ENCODE data around the gene SNX6. TPM values are rescaled to one million over a fixed set of nuclear protein-coding genes. Genes with fewer than 3 reads are reported as not detected.

The SNX6 gene
- total and polyA plus RNA-seq, 2 donors (not counting 3 experiments of a cell fraction or from before 2014, with no cell fraction given) = 95.1 to 120 TPM

DNA sequence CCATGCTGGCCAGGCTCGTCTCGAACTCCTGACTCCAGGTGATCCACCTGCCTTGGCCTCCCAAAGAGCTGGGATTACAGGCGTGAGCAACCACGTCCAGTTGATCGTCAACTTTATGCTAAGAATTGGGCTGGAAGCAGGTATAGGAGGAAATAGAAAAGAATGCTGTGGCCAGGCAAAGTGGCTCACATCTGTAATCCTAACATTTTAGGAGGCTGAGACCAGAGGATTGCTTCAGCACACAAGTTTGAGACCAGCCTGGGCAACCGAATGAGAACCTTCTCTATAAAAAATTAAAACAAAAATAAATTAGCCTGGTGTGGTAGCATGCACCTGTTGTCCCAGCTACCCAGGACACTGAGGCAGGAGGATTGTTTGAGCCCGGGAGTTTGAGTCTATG is 37.1 kb upstream of the SNX6 start:
- H3K27me3 ChIP-seq (ENCODE audit: control insufficient read depth in 2 of 2, insufficient read depth in 2 of 2, low read length in 2 of 2) = no peaks in the 10 kb centered on the region
- no peaks in the 10 kb centered on the region for H3K9me3 ChIP-seq (replicated peaks; ENCODE audit: control insufficient read depth, insufficient read depth, low read length)
- H3K4me2 ChIP-seq (ENCODE audit: insufficient read depth, low read length) = no peak overlapping the region
- no TSS peak for BruUV-seq (replicated peaks)
- intact Hi-C loops (cut with micrococcal nuclease) (loop anchor here (5.0 kb wide), 1 partner anchor 35 kb away; the partner anchor contains the start of gene SNX6), dilution Hi-C loops (cut with MboI; ENCODE audit: extremely low pct_ligation_motif_present, low sequenced_read_pairs) (no loop called here)
- no peaks in the 10 kb centered on the region for H3K9me1 ChIP-seq (replicated peaks; ENCODE audit: control insufficient read depth, extremely low read depth, insufficient read depth, low read length)
- no peaks in the 10 kb centered on the region for H4K20me1 ChIP-seq (replicated peaks; ENCODE audit: control insufficient read depth, extremely low read depth, insufficient read depth, low read length)
- H3K79me2 ChIP-seq (ENCODE audit: control insufficient read depth, insufficient read depth, low read length) = no peaks in the 10 kb centered on the region
- no peak for DNase-seq (ENCODE audit: low read depth, low spot score)
- no peak overlapping the region for H2AFZ ChIP-seq (ENCODE audit: low read depth, low read length)
- TF ChIP-seq FOS (IDR thresholded peaks at IDR 0.05; ENCODE audit: borderline replicate concordance, insufficient read depth, low read length) = no peak
- no peak for TF ChIP-seq JUN (IDR thresholded peaks at IDR 0.05; ENCODE audit: borderline replicate concordance, insufficient read depth, insufficient read length, low read depth)
- TF ChIP-seq POLR2AphosphoS5 (IDR thresholded peaks at IDR 0.05; ENCODE audit: insufficient read depth, low read depth, low read length) = no peak
- TF ChIP-seq, protein P1, sequence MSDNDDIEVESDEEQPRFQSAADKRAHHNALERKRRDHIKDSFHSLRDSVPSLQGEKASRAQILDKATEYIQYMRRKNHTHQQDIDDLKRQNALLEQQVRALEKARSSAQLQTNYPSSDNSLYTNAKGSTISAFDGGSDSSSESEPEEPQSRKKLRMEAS (IDR thresholded peaks at IDR 0.05; ENCODE audit: insufficient read depth, insufficient read length) = no peak
- TF ChIP-seq MYC (IDR thresholded peaks at IDR 0.05; ENCODE audit: low read depth, low read length) = no peak
- TF ChIP-seq GATA2 (IDR thresholded peaks at IDR 0.05; ENCODE audit: insufficient read depth, insufficient read length, low read depth, low read length) = no peak
- TF ChIP-seq, protein P2, sequence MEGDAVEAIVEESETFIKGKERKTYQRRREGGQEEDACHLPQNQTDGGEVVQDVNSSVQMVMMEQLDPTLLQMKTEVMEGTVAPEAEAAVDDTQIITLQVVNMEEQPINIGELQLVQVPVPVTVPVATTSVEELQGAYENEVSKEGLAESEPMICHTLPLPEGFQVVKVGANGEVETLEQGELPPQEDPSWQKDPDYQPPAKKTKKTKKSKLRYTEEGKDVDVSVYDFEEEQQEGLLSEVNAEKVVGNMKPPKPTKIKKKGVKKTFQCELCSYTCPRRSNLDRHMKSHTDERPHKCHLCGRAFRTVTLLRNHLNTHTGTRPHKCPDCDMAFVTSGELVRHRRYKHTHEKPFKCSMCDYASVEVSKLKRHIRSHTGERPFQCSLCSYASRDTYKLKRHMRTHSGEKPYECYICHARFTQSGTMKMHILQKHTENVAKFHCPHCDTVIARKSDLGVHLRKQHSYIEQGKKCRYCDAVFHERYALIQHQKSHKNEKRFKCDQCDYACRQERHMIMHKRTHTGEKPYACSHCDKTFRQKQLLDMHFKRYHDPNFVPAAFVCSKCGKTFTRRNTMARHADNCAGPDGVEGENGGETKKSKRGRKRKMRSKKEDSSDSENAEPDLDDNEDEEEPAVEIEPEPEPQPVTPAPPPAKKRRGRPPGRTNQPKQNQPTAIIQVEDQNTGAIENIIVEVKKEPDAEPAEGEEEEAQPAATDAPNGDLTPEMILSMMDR (IDR thresholded peaks at IDR 0.05; ENCODE audit: extremely low read depth in 1 of 2, insufficient read depth in 1 of 2, low read depth in 1 of 2, low read length in 2 of 2) = no peak
- no peak for TF ChIP-seq EZH2 (IDR thresholded peaks at IDR 0.05; ENCODE audit: borderline replicate concordance, low read depth, low read length, severe bottlenecking)
- no peak for TF ChIP-seq POLR2A (IDR thresholded peaks at IDR 0.05; ENCODE audit: low read depth, low read length)
- H3K9ac ChIP-seq (replicated peaks; ENCODE audit: extremely low read depth, insufficient read depth, low read length) = no peak overlapping the region
- peaks cover 18% of the 10 kb centered on the region for H3K4me1 ChIP-seq (ENCODE audit: control insufficient read depth, extremely low read depth, insufficient read depth, low read length)
- ChIA-PET CTCF (interaction anchor here (1.4 to 2.0 kb wide), 2 partner anchors 11 to 56 kb away, joined by 3 to 4 read pairs; no protein-coding TSS in a partner anchor), POLR2A (interaction anchor here (0.7 kb wide), 1 partner anchor 314 kb away, joined by 5 read pairs; no protein-coding TSS in a partner anchor)
- no peaks in the 10 kb centered on the region for H3K36me3 ChIP-seq (ENCODE audit: control insufficient read depth in 2 of 2, extremely low read depth in 1 of 2, insufficient read depth in 2 of 2, low read length in 2 of 2)
- FAIRE-seq = no peak
- H3K27ac ChIP-seq (ENCODE audit: insufficient read depth, low read depth, low read length) = no peak overlapping the region
- no peak overlapping the region for H3K4me3 ChIP-seq (replicated peaks in 1 of 3; ENCODE audit: insufficient read depth in 1 of 3, low read depth in 1 of 3, low read length in 3 of 3)

Data from endothelial cell of umbilical vein (primary cell).